Mesodermal cell (in vitro differentiated cells): ENCODE measurements around the gene THRA.

Experiments
- H3K27ac ChIP-seq: 2 replicates; pipeline ENCODE4 v1.7.0; 2013; ENCODE audit warnings: mild to moderate bottlenecking, low read depth, low read length, moderate library complexity; ENCODE audit not compliant: severe bottlenecking
- H3K36me3 ChIP-seq: 2 replicates; pipeline ENCODE4 v1.7.1; 2013; ENCODE audit warnings: mild to moderate bottlenecking, low read length, moderate library complexity; ENCODE audit not compliant: control insufficient read depth, insufficient read depth
- H3K4me1 ChIP-seq: one replicate; pipeline ENCODE4 v1.7.1; 2013; ENCODE audit warnings: mild to moderate bottlenecking, low read length; ENCODE audit not compliant: insufficient read depth, control insufficient read depth, poor library complexity, severe bottlenecking
- H3K4me3 ChIP-seq: 2 replicates; pipeline ENCODE4 v1.7.0; 2013; ENCODE audit warnings: low read length, control low read depth, mild to moderate bottlenecking; ENCODE audit not compliant: insufficient read depth, poor library complexity, severe bottlenecking; ENCODE audit errors: extremely low read depth
- H3K9me3 ChIP-seq: 2 replicates; pipeline ENCODE4 v1.7.1; 2013; ENCODE audit warnings: mild to moderate bottlenecking, low read length, moderate library complexity; ENCODE audit not compliant: control insufficient read depth
- WGBS, 2 experiments: methylation state at CpG; one replicate each; pipeline ENCODE4 v1.1.5; 2013; ENCODE audit warnings: missing lambda C conversion rate in 2 of 2; ENCODE audit not compliant: insufficient coverage in 2 of 2; 5-methylcytosine and 5-hydroxymethylcytosine counted together

Gene THRA

DNA sequence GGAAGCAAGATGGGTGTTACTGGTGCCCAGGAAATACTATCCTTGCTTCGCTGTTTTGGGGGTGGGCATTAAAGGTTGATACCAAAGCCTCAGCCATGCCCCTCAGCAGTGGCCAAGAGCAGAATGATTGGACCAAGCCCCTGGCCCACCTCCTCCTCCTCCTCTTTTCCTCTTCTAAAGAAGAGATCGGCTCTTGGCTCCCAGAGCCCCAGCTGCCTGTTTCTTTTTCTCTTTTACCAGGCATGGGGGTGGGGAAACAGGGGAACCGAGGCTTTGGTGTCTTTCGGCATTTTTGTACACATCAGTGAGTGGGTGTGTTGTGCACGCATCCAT lies 5.8 kb downstream of the THRA start:
- H3K27ac ChIP-seq: peak overlapping the region; percentile 59
- no peaks in the 10 kb centered on the region for H3K36me3 ChIP-seq
- H3K4me1 ChIP-seq: peaks cover 56% of the 10 kb centered on the region
- H3K9me3 ChIP-seq: no peaks in the 10 kb centered on the region
- no peak overlapping the region for H3K4me3 ChIP-seq
- WGBS, 2 experiments: 47 to 77% methylated on average over 2 to 3 of the region's 5 CpGs

DNA sequence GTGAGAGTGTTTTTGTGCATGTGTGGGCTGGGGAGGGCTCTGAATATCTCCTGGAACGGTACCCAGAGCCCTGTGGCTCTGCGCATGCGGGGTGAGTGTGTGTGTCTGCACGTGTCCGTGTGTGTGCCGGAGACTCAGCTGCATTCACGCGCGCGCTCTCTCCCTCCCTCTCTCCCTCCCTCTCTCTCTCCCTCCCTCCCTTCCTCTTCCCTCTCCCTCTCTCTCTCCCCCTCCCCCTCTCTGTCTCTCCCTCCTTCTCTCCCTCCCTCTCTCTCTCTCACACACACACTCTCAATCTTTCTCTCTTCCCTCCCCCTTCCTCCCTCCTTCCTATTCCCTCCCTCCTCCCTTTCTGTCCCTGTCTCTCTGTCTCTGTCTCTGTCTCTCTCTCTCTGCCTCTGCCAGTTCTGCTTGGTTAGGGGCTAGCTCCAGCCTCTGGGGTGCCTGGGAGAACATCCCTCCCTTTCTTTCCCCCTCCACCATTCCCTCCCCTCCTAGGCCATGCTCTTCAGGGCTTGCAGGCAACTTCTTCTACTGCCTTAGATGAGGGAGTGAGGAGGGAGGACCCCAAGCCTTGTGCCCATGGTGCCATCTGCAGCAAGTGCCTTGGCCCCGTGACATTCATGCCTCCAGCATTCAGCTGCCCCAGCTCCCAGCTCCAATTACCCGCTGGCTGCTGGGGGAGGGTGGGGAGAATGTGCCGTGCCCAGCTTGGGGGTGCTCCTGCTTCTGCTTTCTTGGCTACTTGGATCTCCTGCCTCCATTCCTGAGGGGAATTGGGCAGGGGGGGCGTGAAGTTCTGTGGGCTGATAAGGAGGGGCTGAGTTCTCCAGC lies 6.4 kb downstream of the THRA start:
- Histone ChIP-seq H3K36me3 (no peaks in the 10 kb centered on the region), H3K4me1 (peaks cover 51% of the 10 kb centered on the region), H3K27ac (peak overlapping the region; percentile 59), H3K4me3 (no peak overlapping the region), H3K9me3 (no peaks in the 10 kb centered on the region)
- 27 to 30% methylated on average over 8 of the region's 14 CpGs for WGBS, 2 experiments

DNA sequence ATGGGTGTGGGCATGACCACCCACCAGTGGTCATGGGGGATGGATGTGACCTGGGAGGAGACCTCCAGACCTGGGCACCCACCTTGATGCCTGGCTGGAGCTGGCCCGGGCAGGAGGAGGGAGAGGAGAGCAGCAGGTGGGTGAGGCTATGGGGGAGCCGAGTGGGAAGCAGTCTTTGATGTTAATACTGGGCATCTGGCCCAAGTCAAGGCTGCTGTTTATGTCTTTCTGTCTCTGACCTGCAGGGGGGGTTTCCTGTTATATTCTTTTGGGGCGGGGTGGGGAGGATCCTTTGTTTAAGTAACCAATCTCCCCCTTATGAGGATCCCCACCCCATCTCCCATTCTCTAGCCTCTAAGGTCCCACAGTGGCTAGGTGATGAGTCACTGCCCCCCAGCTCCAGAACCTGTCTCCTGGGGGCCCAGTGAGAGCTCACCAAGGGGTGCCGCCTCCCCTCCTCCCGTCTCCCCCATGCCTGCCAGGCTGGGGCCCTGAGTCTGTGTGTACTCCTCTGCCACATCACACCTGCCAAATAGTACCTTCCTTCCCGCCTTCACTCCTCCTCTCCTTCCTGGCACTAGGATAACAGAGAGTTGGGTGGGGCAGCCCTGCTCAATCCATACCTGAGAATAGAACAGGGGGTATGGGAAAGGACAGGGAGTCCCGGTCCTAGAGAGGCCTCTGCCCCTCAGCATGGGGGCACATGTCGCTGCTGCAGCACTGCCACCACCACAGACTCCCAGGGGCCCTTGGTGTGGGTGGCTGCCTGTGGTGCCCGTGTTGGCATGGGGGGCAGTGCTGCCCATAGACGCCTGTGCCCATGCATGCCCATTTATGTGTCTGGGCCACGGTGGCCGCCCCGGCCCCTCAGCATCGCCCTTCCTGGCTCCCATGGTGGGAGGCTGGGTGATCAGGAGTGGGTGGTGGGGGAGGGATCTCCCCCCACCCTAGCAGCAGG lies 7.3 kb downstream of the THRA start:
- no peak overlapping the region for H3K27ac ChIP-seq
- peaks cover 51% of the 10 kb centered on the region for H3K4me1 ChIP-seq
- no peaks in the 10 kb centered on the region for H3K36me3 ChIP-seq
- H3K9me3 ChIP-seq: no peaks in the 10 kb centered on the region
- no peak overlapping the region for H3K4me3 ChIP-seq
- WGBS, 2 experiments: 58 to 67% methylated on average over 7 to 9 of the region's 14 CpGs

DNA sequence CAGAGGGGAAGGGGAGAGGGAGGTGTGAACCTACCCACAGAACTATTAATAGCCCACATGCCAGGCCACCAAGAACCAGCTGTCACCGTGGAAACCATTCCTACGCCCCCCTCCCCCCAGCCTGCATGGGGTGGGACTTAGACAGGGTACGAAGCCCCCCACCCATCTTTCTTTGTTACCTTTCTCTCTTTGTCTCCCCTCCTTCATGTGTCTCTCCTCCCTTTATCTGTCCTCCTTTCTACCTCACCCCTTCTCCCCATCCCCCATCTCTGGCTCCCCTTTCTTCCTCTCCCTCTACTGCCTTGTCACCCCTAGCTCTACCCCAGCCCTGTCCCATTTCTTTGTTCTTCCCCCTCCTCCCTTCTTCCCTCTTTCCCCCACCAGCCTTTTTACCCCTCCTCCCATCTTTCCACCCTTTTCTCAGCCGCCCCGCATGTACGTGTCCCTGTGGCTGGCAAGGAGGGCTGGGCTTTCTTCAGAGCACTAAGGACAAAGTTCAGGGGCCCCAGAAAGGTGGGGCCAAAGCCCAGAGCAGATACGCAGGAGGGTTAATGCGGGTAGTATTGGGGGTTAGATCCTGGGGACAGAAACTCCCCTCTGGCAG lies 8.0 kb downstream of the THRA start:
- H3K27ac ChIP-seq: no peak overlapping the region

DNA sequence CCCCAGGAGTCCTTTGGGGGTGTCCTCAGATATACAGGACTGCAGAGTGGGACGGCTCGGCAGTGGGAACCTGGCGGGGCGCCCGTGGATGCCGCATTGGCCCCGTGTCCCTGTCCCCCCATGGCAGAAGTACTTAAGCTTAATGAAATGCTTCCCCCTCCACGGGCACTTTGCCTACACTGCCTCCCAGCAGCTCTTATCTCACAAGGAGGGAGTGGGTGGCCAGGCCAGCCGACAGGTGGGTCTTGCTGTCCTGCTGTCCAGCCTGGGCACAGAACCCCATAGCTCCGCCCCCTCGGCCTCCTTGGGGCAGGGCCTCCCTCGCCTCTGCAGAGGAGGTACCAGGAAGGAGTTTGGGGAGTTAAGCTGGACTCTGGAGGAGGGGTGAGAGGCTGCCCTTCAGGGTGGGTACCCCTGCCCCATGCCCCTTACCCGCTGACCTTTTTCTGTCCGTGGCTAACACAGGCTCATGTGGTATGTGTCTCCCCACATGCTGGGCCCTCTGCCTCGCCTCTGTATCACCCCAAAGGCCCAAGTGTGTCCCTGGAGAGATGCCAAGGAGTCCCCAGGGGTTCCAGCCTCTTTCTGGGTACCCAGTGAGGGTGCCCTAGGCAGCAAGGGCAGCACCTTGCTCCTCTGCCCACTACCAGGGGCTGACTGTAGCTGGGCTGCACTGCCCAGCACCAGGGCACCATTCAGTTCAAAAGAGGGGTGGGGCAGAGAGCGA lies 8.7 kb downstream of the THRA start:
- H3K4me3 ChIP-seq: no peak overlapping the region
- 85 to 86% methylated on average over 11 to 13 of the region's 16 CpGs for WGBS, 2 experiments
- no peak overlapping the region for H3K27ac ChIP-seq
- H3K4me1 ChIP-seq: peaks cover 54% of the 10 kb centered on the region
- no peaks in the 10 kb centered on the region for H3K36me3 ChIP-seq
- H3K9me3 ChIP-seq: no peaks in the 10 kb centered on the region

More for the DNA sequence above, 8.0 kb downstream of the THRA start:
- H3K36me3 ChIP-seq: no peaks in the 10 kb centered on the region
- WGBS, 2 experiments: 47 to 50% methylated on average over 6 to 7 of the region's 8 CpGs
- peaks cover 50% of the 10 kb centered on the region for H3K4me1 ChIP-seq
- no peak overlapping the region for H3K4me3 ChIP-seq
- no peaks in the 10 kb centered on the region for H3K9me3 ChIP-seq

DNA sequence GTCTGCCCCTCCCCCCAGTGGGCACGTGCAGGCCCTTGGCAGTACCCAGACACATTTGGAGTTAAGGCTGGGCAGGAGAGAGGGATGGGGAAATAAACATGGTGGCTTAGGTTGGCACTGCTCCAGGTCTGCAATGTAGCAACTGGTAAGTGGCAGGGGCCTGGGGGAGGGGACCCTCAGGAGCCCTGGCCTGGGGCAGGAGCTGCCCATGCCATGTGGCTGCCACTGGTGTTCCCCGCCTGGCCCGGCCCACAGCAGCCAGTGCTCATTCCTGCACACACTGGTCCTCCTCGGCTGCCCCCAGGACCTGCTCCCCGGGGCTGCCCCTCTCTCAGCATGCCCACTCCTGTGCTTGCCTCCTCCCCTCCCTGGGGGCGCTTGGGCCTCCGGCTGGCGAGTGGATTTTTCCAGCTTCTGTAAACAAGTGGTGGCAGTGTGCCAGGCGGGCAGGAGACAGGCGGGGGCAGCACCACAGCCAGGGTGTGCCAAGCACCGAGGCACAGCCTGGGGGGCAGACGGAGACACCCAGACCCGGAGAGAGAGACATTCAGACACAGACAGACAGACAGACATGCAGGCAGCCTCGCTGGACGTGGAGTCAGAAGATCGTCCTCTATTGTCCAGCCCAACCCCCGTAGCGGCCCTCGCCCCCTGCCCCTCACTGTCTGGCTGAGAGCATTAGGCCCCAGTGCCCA lies 9.4 kb downstream of the THRA start:
- Histone ChIP-seq H3K4me1 (peaks cover 56% of the 10 kb centered on the region), H3K27ac (no peak overlapping the region), H3K36me3 (no peaks in the 10 kb centered on the region), H3K9me3 (no peaks in the 10 kb centered on the region), H3K4me3 (no peak overlapping the region)
- 74 to 83% methylated on average over 16 to 19 of the region's 19 CpGs for WGBS, 2 experiments

DNA sequence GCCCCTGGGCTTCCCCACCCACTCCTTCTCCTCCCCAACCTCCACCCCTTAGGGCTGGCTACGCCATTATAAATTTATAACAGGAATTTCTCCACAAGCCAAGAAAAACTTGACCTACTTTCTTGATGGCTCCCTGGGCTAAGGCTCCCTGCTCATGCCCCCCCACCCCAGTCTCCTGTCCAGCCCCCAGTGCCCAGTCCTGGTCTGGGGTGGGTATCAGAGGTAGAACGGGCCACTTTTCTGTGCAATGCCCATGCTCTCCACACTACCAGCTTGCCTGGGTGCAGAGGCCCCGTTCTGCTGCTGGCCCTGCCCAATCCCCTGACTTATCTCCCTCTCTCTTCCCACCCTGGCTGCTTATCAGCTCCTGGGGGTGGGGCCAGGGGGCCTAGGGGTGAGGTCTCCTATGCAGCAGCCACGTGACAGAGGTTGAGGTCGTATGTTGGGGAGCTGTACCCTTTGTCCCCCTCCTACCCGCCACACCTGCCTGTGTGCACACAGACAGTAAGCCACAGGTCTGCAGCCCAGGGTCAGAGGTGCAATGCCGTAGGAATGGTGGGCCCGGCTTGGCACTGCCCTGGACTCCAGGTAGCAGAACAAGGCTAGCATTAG lies 10.1 kb downstream of the THRA start:
- Histone ChIP-seq H3K36me3 (no peaks in the 10 kb centered on the region), H3K9me3 (no peaks in the 10 kb centered on the region), H3K4me1 (peaks cover 56% of the 10 kb centered on the region), H3K27ac (peak overlapping the region; percentile 5), H3K4me3 (no peak overlapping the region)
- 77 to 89% methylated on average over 3 to 6 of the region's 8 CpGs for WGBS, 2 experiments

DNA sequence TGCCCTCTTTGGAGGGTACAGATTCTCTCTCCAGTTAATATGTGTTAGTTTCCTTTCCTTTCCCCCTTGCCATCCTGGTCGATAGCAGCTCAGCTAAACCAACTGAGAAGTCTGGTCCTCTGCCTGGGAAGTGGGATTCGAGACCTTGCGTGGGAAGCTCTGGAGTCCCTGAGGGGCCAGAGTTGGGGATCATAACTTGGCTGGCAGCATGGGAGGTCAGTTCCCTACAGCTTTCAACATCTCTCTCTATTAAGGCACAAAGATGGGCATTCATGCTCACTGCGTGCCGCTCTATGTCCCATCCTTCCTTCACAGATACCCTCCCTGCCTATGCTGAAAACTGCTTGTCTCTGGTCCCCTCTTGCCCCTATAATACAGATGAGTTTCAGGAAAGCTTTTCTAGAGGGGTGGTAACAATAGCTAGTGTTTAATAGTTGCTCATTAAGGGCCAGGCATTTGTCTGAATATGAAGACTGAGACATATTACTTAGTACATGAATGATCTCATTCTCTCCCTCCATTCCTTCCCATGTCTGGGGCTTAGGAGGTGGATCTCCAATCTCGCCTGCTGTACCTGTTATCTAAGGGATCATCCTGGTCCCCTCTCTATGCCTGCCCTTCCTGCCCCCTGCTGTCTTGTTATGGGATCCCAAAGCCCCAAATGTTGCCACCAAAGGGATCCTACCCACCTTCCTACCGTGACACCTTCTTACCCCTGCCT lies 10.8 kb downstream of the THRA start:
- WGBS, 2 experiments: 86 to 100% methylated on average over 4 to 5 of the region's 7 CpGs
- Histone ChIP-seq H3K9me3 (no peaks in the 10 kb centered on the region), H3K4me3 (no peak overlapping the region), H3K4me1 (peaks cover 51% of the 10 kb centered on the region), H3K27ac (peak overlapping the region; percentile 5), H3K36me3 (no peaks in the 10 kb centered on the region)

DNA sequence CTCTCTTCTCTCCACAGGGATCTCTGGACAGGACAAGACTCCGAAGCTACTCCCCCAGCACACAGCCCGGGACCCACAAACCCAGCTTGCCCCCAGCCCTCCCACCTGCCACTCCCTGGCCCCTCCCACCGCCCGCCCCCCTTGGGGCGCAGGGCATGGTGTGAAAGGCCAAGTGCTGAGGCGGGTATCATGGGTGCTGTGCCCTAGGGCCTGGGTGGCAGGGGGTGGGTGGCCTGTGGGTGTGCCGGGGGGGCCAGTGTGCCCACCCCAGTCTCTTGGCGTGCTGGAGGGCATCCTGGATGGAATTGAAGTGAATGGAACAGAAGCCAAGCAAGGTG lies 11.4 kb downstream of the THRA start:
- H3K4me3 ChIP-seq: no peak overlapping the region
- no peaks in the 10 kb centered on the region for H3K9me3 ChIP-seq
- H3K27ac ChIP-seq: no peak overlapping the region
- H3K36me3 ChIP-seq: no peaks in the 10 kb centered on the region
- 91 to 100% methylated on average over 1 to 4 of the region's 8 CpGs for WGBS, 2 experiments
- H3K4me1 ChIP-seq: peaks cover 46% of the 10 kb centered on the region
